Fibroblast of pulmonary artery (primary cell): ENCODE data around the gene BCAR1.

Experiments used
- DNase-seq: peaks from one replicate; pipeline ENCODE4 v3.0.0-alpha.2; 2010; ENCODE audit warnings: low read depth
- H3K4me3 ChIP-seq: replicated peaks from 2 replicates; pipeline ENCODE4 v1.5.1; 2011; ENCODE audit warnings: low read depth, mild to moderate bottlenecking, control low read depth, low read length, moderate library complexity
- CTCF ChIP-seq: IDR thresholded peaks from 2 replicates; pipeline ENCODE4 v1.5.1; 2011; ENCODE audit warnings: mild to moderate bottlenecking, control low read depth, low read length, inconsistent platforms; ENCODE audit errors: missing control alignments

BCAR1 gene

GRCh38 chr16:75264999-75265910, 13.8 kb upstream of the BCAR1 start:
- TF ChIP-seq CTCF: no peak
- H3K4me3 ChIP-seq: peak overlapping the region; percentile 93
- no peak for DNase-seq

- H3K4me3 ChIP-seq: peak overlapping the region; percentile 93
- no peak for TF ChIP-seq CTCF
- DNase-seq: peak; percentile 61
Measured at GRCh38 chr16:75264457-75264998, 13.1 kb upstream of the BCAR1 start.

- TF ChIP-seq CTCF: no peak
- no peak for DNase-seq
Measured at GRCh38 chr16:75263963-75264445, 12.6 kb upstream of the BCAR1 start.

DNA sequence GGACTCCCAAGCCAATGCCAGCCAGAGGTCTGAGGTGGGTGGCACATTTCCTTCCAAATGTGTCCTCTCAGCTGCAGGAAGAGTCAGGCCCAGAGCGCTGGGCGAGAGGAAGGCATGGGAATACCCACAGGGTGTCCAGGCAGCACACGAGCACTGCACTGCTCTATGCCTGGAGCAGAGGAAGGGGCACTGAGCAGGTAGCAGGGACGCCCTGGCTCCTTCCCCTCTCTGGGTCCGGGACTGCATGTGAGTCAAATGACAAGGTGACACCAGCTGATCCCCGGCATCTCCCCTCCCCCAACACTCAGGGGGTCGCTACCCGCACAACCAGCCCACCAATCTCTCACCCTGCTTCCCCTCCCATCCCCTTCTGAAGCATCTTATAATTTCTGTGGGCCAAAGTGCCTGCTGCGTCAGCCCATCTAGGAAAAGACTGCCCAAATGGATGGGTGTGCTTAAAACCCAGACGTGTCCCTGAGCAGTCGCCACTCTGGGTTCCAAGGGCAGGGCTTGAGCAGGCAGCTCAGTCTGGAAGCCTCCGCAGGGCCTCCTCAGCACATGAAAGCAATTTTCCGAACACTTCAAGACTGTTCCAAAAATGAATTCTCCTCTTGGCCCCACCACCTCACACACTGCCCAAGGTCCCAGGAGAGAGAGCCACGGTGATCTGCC, 12.0 kb upstream of the BCAR1 start:
- TF ChIP-seq CTCF: no peak
- H3K4me3 ChIP-seq: peak overlapping the region; percentile 93
- DNase-seq: no peak

More at GRCh38 chr16:75263963-75264445, 12.6 kb upstream of the BCAR1 start:
- H3K4me3 ChIP-seq: peak overlapping the region; percentile 93

GRCh38 chr16:75262800-75263127, 11.3 kb upstream of the BCAR1 start:
- H3K4me3 ChIP-seq: no peak overlapping the region
- DNase-seq: no peak
- no peak for TF ChIP-seq CTCF

GRCh38 chr16:75262104-75262799, 10.8 kb upstream of the BCAR1 start:
- DNase-seq: no peak
- H3K4me3 ChIP-seq: no peak overlapping the region
- TF ChIP-seq CTCF: no peak
